GM13977 (cell line): ENCODE results near the gene TPBGL.
A peak's percentile ranks its signal among the peaks of the same experiment; 100 is the strongest.

Experiments used
- DNase-seq: peaks from one replicate; pipeline ENCODE4 v3.0.0; 2012; ENCODE audit warnings: low spot score
- CTCF ChIP-seq: IDR thresholded peaks from 2 replicates; pipeline ENCODE4 v1.5.1; 2012; ENCODE audit warnings: mild to moderate bottlenecking, control low read depth; ENCODE audit not compliant: insufficient read depth; ENCODE audit errors: extremely low read depth, missing control alignments
- in situ Hi-C: fragments of 300-500 bp; cut with MboI; formaldehyde crosslinking; loops from one replicate; pipeline ENCODE4 v1.12.0; 2022; ENCODE audit warnings: low sequenced_read_pairs, low pct_unique_long_range_greater_than_20kb, mixed read lengths, inconsistent platforms; ENCODE audit not compliant: unreplicated experiment

TPBGL gene

GRCh38 chr11:75277211-75277805 is 36.7 kb downstream of the TPBGL start:
- in situ Hi-C loops = loop anchor here (5.0 kb wide), 1 partner anchor 110 kb away; no protein-coding TSS in a partner anchor
- DNase-seq = no peak
- TF ChIP-seq CTCF = no peak

DNA sequence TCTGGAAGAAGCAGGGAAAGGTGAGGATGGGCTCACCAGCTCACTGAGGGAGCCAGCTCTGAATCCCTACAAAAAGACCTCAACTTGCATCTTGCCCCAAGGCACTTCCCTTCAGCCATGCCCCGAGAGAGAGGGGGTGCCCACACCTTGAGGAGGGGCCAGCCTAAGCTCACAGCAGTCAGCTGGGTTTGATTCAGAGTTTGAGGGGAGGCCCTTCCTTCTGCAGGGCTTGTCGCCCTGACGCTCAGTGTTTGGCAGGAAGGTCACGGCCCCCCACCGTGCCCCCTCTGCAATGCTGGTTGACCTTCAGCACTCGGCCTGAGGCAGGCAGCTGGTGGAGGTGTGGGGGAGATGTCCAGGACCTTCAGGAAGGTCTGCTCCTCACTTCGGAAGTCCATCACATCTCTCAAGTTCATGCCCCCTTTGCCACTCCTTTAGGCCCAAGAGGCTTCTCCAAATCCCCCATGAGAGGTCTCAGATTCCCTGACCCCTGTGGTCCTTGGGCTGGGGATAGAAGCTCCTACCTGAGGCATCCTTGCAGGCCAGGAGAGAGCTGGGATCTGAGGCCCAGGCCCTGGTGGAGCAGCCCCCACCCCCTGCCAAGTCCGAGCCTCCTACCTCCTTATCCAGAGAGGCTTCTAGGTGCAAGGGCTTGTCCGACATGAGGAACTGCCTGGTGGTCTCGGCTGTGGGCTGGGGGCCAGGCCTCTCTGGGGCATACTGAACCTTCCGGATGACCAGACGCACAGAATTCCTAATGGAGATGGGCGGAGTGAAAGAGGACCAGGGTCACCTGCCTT is 37.6 kb downstream of the TPBGL start:
- no peak for TF ChIP-seq CTCF
- in situ Hi-C loops = loop anchor here (5.0 kb wide), 1 partner anchor 109 kb away; no protein-coding TSS in a partner anchor
- no peak for DNase-seq

GRCh38 chr11:75279273-75279672 is 38.7 kb downstream of the TPBGL start:
- TF ChIP-seq CTCF = no peak
- no peak for DNase-seq
- in situ Hi-C loops = loop anchor here (5.0 kb wide), 1 partner anchor 108 kb away; no protein-coding TSS in a partner anchor

- peak; percentile 97 for TF ChIP-seq CTCF
- in situ Hi-C loops = no loop called here
- DNase-seq = peak; percentile 88
These were observed 39.7 kb downstream of the TPBGL start for GRCh38 chr11:75280227-75280701.

DNA sequence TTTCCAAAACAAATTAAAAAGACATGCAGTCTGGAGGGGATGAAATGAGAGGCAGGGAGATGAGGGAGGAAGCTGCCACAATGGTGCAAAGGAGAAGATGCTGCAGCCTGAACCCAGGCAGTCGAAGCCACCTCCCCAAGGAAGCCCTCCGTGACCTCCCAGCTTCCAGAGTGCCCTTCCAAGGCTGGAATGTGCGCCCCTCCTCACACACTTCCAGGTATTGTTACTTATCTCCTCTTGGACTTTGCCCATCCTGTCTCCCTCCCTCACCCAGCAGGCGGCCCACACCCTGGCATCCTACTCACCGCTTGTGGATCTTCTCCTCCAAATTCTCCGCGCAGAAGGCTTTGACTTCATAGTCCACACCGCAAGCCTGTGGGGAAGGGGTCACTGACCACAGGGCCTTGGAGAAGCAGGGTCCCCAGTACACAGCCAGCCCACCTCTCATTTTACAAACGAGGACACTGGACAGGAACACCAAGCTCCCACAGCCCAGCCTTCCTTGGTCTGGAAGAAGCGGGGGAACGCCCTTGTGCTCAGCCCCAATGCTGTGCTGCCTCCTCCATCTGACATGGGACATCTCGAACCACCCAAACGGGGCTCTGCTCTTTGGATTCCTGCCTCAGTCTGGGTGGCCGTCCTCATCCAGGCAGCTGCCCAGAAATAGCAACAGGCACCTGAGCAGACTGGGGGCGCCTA is 40.3 kb downstream of the TPBGL start:
- in situ Hi-C loops = no loop called here
- TF ChIP-seq CTCF = no peak
- no peak for DNase-seq

DNA sequence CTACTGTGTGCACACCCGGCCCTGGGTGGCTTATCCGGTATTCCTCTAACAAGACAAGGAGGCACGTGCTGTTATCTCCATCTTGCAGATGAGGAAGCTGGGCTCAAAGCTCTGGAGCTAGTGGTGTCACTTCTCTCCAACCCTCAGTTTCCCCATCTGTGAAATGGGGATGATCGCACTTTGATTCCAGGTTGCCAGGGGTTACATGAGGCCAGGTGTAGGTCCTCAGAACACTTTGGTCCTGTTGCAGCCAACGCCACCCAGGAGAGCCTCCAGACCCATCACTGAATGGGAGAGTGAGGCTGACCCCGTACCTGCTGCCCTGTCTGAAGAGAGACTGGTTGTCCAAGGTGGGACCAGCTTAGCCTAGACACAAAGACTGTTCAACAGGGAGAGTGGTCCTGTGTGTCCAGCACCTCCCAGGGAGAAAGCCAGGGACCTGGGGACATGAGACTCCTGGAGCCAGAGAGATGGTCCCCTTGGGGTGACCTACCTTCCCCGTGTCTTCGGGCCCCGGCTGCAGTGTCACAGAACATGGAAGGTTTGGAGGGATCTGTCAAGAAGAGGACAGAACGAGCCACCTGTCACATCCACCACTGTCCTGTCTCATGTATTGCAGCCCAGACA is 41.0 kb downstream of the TPBGL start:
- TF ChIP-seq CTCF = no peak
- in situ Hi-C loops = no loop called here
- no peak for DNase-seq
